ENCODE results near the gene LIPT2.
A peak's percentile ranks its signal among the peaks of the same experiment; 100 is the strongest.
"Not testable (repeated sequence)": the region's sequence is repeated elsewhere in the genome, so short reads cannot be mapped to it uniquely, and the experiment has no call there.

Gene LIPT2

DNA sequence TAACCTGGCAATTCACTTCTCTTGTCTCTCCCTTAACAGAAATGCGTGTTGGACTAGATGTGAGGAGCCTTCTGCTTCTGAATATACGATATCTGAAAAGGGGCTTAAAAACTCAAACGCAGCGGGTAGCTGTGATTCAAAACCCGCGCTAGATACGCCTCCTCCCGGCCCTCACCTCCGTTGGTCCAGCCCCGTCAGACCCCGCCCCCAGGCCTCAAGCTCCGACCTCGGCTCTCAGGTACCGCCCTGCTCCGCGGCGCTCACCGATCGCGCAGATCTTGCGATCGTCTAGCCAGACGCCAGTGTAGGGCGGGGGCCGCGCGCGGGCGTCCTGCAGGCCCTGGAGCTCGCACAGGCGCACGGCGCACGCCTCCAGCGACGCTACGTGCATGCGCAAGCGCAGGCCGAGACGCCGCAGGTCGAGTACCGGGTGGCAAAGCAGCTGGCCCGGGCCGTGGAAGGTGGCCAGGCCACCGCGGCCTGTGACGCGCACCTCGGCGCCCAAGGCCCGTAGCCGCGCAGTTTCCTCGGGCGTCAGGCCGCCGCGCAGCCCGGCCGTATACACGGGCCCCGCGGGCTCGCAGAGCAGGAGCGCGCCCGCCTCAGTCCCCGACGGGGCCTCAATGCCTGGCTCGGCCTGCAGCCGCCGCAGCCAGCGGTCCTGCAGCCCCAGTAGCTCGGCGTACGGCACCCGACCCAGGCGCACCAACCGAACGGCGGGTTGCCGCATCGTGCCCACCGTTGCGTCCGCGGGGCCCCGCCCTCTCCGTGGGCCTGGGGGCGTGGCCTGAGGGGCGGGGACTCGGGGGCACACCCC is at the start of gene LIPT2:
LIPT2 (minus strand) TSS at position 751 of the 817 bp plus-strand sequence; CDS start at position 730, 21 bp downstream.
- H3K4me3 ChIP-seq = peak within 1 kb of the TSS; percentile 96
- H3K4me1 ChIP-seq = peaks cover 17% of the 10 kb centered on the region
- H3K27me3 ChIP-seq = no peaks in the 10 kb centered on the region
- H3K4me2 ChIP-seq = peak within 1 kb of the TSS; percentile 81
- H3K9ac ChIP-seq = peak within 1 kb of the TSS; percentile 98
- peaks cover 12% of the 10 kb centered on the region; the same call in 1 of the 2 replicates for H3K9me3 ChIP-seq
- no peaks in the 10 kb centered on the region for H3K36me3 ChIP-seq
- H3K27ac ChIP-seq = peak within 1 kb of the TSS; percentile 98
- no peaks in the 10 kb centered on the region for H4K20me1 ChIP-seq
- no peak for TF ChIP-seq Cebpa-rat (IDR thresholded peaks at IDR 0.05)

- no peaks in the 10 kb centered on the region for H3K27me3 ChIP-seq
- H3K27ac ChIP-seq = no peak overlapping the region
- H3K9ac ChIP-seq = no peak overlapping the region
- H3K4me2 ChIP-seq = no peak overlapping the region
- peaks cover 57% of the 10 kb centered on the region for H3K9me3 ChIP-seq
- H3K36me3 ChIP-seq = no peaks in the 10 kb centered on the region
- no peaks in the 10 kb centered on the region for H3K4me1 ChIP-seq
- TF ChIP-seq Cebpa-rat (IDR thresholded peaks at IDR 0.05) = no peak
- H4K20me1 ChIP-seq = no peaks in the 10 kb centered on the region
- H3K4me3 ChIP-seq = no peak overlapping the region
Observed at GRCh38 chr11:74541466-74541865, 47.9 kb upstream of the LIPT2 start.

DNA sequence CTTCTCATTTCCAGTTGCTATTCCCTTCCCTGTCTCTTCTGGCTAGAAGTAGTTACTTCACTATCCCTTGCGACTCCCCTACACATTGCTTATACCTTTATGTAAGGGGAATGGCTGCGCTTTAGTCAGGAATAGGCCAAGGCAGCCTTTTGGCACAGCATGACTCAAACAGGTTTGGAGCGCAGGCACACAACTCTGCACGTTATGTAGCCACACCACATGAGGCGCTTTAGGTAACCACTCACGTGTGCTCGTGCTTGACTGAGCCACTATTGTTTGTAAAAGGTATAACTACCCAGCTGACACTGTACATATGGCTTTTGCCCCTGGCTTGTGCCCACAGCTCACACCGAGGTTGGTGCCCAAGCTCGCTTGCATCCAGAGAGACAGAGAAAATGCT is 46.7 kb upstream of the LIPT2 start:
- H3K9ac ChIP-seq = no peak overlapping the region
- no peak overlapping the region for H3K27ac ChIP-seq
- H4K20me1 ChIP-seq = no peaks in the 10 kb centered on the region
- H3K4me1 ChIP-seq = no peaks in the 10 kb centered on the region
- H3K4me3 ChIP-seq = no peak overlapping the region
- no peak overlapping the region for H3K4me2 ChIP-seq
- no peaks in the 10 kb centered on the region for H3K27me3 ChIP-seq
- H3K36me3 ChIP-seq = no peaks in the 10 kb centered on the region
- TF ChIP-seq Cebpa-rat (IDR thresholded peaks at IDR 0.05) = no peak
- peaks cover 55% of the 10 kb centered on the region for H3K9me3 ChIP-seq

DNA sequence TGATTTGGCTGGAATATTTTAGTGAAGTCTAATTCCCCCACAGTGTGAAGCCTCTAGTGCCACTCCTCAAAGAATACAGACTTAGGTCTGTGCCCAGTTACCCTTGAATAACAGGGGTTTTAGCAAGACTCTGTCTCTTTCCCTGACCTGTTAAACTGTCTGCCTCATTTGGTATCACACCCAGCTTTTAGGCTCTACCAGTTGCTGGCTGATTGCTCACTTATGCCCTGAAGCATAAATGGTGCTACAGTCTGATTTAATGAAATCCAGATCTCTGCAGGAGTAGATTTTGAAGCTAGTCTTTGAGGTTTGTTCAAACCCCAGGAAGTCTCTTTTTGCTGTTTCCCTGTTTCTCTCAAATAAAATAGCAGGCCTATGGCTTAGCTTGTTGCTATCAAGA is 45.2 kb upstream of the LIPT2 start:
- no peak overlapping the region for H3K9ac ChIP-seq

DNA sequence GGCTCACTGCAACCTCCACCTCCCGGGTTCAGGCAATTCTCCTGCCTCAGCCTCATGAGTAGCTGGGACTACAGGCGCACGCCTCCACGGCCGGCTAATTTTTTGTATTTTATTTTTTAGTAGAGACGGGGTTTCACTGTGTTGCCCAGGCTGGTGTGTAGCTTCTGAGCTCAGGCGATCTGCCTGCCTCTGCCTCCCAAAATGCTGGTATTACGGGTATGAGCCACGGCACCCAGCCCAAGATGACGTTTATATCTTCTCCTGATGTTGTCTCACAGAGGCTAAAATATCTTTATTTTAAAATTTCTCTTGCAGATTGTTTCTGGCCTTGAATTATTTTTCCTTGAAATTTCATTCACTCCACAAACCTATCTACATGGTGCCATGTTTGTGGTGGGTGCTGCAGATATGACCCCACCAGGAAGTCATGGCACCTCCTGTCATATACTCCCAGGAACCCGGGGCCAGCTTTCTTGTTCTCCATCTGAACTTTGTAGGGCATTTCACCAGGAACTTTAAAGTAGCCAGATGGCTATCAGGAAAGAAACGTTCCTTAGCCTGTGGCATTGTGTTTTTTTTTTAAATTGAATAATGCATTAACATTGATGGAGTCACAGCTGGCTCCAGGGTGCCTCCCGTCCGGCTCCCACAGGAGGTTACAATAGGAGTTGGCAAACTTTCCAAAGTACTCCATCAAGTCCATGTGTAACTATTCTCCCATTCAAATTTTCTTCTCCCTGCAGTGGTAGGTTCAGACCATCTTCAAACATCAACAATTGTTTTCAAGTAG is 42.0 kb upstream of the LIPT2 start:
- no peak overlapping the region for H3K27ac ChIP-seq
- peak overlapping the region; percentile 4; the same call in 1 of the 2 replicates for H3K4me2 ChIP-seq
- no peak overlapping the region for H3K9ac ChIP-seq

More for the DNA sequence above, 45.2 kb upstream of the LIPT2 start:
- Histone ChIP-seq H3K4me2 (no peak overlapping the region), H3K36me3 (no peaks in the 10 kb centered on the region), H4K20me1 (no peaks in the 10 kb centered on the region), H3K4me3 (no peak overlapping the region), H3K4me1 (peaks cover 6% of the 10 kb centered on the region), H3K27ac (no peak overlapping the region), H3K27me3 (no peaks in the 10 kb centered on the region), H3K9me3 (peaks cover 39% of the 10 kb centered on the region)
- no peak for TF ChIP-seq Cebpa-rat (IDR thresholded peaks at IDR 0.05)

GRCh38 chr11:74534946-74535275 is 41.4 kb upstream of the LIPT2 start:
- not testable (repeated sequence) for H3K9ac ChIP-seq, H3K4me1 ChIP-seq, H4K20me1 ChIP-seq, H3K4me3 ChIP-seq, H3K27ac ChIP-seq, H3K9me3 ChIP-seq, H3K27me3 ChIP-seq, H3K36me3 ChIP-seq
- peak overlapping the region; percentile 4 for H3K4me2 ChIP-seq

More for the DNA sequence above, 42.0 kb upstream of the LIPT2 start:
- peaks cover 6% of the 10 kb centered on the region for H3K4me1 ChIP-seq
- TF ChIP-seq Cebpa-rat (IDR thresholded peaks at IDR 0.05) = no peak
- H3K27me3 ChIP-seq = no peaks in the 10 kb centered on the region
- H3K4me3 ChIP-seq = no peak overlapping the region
- H4K20me1 ChIP-seq = no peaks in the 10 kb centered on the region
- peaks cover 15% of the 10 kb centered on the region; the same call in 1 of the 2 replicates for H3K9me3 ChIP-seq
- H3K36me3 ChIP-seq = no peaks in the 10 kb centered on the region

DNA sequence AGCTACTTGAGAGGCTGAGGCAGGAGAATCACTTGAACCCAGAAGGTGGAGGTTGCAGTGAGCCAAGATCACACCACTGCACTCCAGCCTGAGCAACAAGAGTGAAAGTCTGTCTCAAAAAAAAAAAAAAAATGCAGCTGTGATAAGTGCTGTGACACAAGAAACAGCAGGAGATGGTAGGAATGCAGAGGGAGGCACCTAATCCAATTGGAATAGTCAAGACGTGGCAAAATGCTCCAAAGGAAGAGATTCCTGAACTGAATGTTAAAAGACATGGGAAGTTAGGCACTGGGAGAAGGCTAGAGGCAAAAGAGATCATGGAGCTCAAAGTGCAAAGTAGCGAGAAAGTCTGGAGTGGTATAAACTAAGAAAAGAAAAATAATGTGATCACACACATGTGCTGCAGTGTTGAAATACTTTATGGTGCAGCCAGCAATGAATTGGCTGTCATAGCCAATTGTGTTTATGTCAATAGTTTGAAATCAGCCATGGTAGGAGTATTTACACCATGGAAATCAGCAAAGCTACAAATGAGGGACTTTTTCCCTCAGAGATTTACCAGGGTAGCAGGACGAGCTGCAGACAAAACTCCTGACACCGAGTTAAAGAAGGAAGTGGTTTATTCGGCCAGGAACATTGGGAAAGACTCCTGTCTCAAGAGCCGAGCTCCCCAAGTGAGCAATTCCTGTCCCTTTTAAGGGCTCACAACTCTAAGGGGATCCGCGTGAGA is 40.9 kb upstream of the LIPT2 start:
- Histone ChIP-seq H3K4me2 (peak overlapping the region; percentile 4), H4K20me1 (no peaks in the 10 kb centered on the region), H3K4me1 (peaks cover 6% of the 10 kb centered on the region), H3K27ac (no peak overlapping the region), H3K27me3 (no peaks in the 10 kb centered on the region), H3K9ac (no peak overlapping the region), H3K4me3 (no peak overlapping the region), H3K9me3 (peaks cover 8% of the 10 kb centered on the region; the same call in 1 of the 2 replicates), H3K36me3 (no peaks in the 10 kb centered on the region)
- TF ChIP-seq Cebpa-rat (IDR thresholded peaks at IDR 0.05) = no peak

- Histone ChIP-seq H3K4me3 (no peak overlapping the region), H3K9ac (no peak overlapping the region), H3K27me3 (no peaks in the 10 kb centered on the region), H3K36me3 (no peaks in the 10 kb centered on the region), H3K4me2 (no peak overlapping the region), H4K20me1 (no peaks in the 10 kb centered on the region), H3K4me1 (peaks cover 6% of the 10 kb centered on the region), H3K27ac (no peak overlapping the region), H3K9me3 (peaks cover 8% of the 10 kb centered on the region; the same call in 1 of the 2 replicates)
- no peak for TF ChIP-seq Cebpa-rat (IDR thresholded peaks at IDR 0.05)
Observed at GRCh38 chr11:74533421-74533820, 39.9 kb upstream of the LIPT2 start.

DNA sequence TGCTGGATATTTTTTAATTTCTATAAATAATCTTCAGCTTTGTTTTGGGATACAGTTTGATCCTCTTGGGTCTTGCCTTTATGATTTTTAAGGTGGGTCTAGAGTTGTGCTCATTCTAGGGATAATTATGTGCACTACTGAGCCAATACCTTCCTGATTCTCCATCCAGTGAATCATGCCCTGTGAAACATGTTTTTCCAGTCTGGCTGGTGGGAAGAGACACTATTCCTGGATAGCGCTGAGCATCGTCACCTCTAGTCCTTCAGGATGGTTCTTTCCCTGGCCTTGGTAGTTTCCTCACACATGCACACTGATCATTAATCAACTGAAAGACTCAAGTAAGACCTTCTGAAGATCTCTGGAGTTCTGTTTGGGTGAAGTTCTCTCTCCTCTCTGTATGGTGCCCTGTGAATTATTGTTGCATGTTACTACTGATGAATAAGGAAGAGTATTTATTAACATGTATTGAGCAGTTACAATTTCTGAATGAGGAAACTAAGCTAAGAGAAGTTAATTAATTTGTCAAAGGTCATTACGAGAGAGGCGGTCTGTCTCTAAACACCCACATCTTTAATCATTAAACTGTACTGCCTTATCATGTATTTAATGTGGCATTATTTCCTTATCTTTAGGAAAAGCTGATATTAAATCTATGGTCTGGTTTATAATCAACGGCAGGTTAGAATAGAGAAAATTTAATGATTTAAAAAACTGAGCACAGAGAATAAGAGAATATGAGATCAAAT is 39.1 kb upstream of the LIPT2 start:
- Histone ChIP-seq H3K4me3 (no peak overlapping the region), H3K27me3 (no peaks in the 10 kb centered on the region), H3K27ac (no peak overlapping the region), H4K20me1 (no peaks in the 10 kb centered on the region), H3K9me3 (peaks cover 5% of the 10 kb centered on the region; the same call in 1 of the 2 replicates), H3K4me1 (peaks cover 6% of the 10 kb centered on the region), H3K9ac (no peak overlapping the region), H3K4me2 (no peak overlapping the region), H3K36me3 (no peaks in the 10 kb centered on the region)
- TF ChIP-seq Cebpa-rat (IDR thresholded peaks at IDR 0.05) = no peak

Measured in BLaER1 (cell line).